ENCODE results near the gene TRIB2.

Gene TRIB2

DNA sequence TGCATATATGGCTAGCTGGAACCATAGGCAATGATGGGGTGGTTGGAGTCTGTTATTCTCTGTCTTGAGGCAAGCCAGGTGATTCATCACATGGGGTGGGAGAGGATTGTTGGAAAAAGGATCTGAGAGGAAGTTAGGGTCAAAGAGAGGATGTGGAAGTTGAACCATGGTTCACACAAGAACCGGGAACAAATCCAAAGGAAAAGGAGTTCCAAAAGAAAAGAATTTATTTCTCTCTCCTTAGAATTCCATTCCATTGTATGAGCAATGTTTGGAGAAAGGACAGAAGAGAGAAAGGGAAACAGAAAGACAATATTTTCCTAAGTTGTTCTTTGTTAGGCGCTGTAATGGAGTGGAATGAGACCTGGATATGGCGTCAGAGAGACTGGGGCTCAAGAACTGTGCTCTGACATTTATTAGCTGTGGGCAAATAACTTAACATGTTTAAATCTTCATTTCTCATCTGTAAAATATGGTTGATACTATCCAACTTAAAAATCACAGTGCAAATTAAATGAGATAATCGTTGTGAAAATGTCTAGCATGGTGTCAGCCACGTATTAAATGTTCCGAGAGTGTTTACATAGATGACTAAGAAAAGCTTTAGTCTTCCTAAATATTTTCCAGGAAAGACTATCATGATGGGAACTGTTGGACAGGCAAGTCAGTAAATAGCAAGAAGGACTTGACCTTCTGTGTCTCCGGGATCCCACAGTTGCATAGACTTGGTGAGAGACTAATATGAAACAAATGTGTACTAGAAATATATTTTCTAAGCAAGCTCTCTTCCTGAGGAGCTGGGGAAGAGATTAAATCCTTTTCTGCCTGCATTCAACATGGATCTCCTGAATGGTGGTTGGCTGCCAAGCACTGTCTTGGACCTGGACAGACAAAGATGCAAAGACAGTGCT, 71.4 kb downstream of the TRIB2 start:
- no peak for DNase-seq

DNA sequence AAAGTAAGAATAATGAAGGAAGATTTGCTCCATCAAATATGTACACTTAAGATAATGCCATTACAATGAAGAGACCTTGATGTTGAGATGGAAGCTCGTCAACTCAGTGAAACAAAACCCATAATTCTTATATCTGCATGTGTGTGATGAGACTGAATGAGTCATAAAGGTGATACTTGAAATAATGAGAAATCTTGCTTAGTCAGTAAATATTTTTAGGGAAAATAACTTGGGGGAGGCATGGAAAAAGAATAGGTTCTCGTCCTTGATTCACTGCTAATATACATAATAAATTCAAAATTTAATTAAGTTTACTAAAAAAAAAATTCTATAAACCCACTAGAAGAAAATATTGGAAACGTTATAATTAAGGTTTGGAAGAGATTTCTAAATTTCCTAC, 75.2 kb downstream of the TRIB2 start:
- no peak for DNase-seq

Data from activated T-cell treated with anti-CD3 and anti-CD28 coated beads, Interleukin-2, amount 50 U/mL, for 1 hour (primary cell).